ENCODE measurements around the gene KDSR. TPM values are rescaled to one million over a fixed set of nuclear protein-coding genes. Genes with fewer than 3 reads are reported as not detected.
A peak's percentile ranks its signal among the peaks of the same experiment; 100 is the strongest.

The KDSR gene
- total RNA-seq, 4 donors from 2014 or later: 44.1 to 62.4 (median 54.8) TPM

DNA sequence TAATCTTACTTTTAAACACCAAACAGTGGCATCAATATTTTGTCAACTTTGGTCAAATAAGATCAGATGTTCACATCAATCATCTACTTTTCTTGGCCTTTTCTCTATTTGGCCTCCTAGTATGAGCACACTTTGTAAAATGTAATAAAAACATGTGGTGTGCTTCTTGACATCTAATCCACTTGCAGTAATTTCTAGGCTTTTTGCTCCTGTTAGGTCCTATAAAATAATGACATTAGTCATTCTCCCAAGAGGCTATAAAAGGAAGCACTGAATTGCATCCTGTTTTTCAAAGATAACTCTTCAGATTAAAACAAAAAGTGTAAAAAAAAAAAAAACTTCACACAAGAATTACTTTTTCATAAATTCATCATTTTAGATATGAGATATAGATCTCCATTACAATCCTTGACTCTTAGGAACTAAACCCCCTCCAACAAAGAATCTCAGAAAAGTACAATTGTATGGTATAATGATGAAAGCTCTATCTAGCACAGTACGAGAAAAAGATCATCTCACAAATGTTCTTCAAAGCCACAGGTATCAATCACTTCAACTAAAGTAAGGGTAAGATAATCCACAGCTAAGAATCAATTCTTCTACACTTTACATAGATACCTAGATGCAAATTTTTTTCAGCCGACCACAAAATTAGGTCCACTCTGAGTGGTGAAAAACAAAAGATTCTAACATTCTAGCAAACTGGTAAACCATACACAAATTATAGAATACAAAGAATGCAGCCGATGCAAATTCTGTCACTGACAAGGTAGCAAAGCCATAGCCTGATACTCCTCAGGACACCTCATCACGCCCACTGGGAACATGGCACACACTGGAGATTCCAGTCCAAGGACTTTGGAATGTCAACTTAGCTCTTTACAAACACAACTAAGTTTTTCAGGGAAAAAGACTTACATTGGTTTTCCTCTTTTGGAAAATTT, 50.1 kb downstream of the KDSR start:
- Histone ChIP-seq H3K27ac (peak overlapping the region; percentile 89 to 96 (median 90)), H3K4me3 (peak overlapping the region; percentile 79 to 94 (median 82)), H3K27me3 (no peaks in the 10 kb centered on the region), H3K4me1 (peaks cover 0 to 59% (median 23%) of the 10 kb centered on the region in 4 donors), H3K36me3 (no peaks in the 10 kb centered on the region), H3K9me3 (no peaks in the 10 kb centered on the region)
- DNase-seq (ENCODE audit: low spot score in 2 of 2): no peak
- 42 to 52% methylated on average over 4 of the region's 4 CpGs for WGBS, 2 donors
- TF ChIP-seq POLR2A (IDR thresholded peaks at IDR 0.05): no peak
- peak in 1 of 2 donors; percentile 27 for TF ChIP-seq EP300 (IDR thresholded peaks at IDR 0.05)

DNA sequence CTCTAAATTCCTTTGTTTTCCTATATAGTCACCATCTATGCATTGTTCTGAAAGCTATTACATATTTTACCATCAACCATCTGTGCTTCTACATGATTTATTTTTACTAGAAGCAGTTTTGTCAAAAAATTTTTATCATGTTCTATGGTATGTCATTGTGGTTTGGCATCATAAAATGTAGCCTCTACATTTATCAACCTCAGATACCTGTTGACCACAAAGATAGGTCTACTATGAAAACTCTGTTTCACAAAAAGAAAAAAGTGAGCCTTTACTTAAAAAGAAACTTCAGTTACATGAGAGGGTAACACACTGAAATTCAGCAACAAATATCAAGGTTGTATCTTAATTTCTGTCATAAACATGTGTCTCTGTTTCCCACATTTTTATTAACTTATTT, 51.1 kb downstream of the KDSR start:
- no peak for DNase-seq (ENCODE audit: low spot score in 2 of 2)
- Histone ChIP-seq H3K27me3 (no peaks in the 10 kb centered on the region), H3K9me3 (no peaks in the 10 kb centered on the region), H3K4me3 (peak overlapping the region in 3 of 4 donors; percentile 82 to 94 (median 83)), H3K4me1 (peaks cover 0 to 59% (median 23%) of the 10 kb centered on the region in 4 donors), H3K36me3 (no peaks in the 10 kb centered on the region), H3K27ac (peak overlapping the region; percentile 89 to 96 (median 90))
- TF ChIP-seq, protein P1, sequence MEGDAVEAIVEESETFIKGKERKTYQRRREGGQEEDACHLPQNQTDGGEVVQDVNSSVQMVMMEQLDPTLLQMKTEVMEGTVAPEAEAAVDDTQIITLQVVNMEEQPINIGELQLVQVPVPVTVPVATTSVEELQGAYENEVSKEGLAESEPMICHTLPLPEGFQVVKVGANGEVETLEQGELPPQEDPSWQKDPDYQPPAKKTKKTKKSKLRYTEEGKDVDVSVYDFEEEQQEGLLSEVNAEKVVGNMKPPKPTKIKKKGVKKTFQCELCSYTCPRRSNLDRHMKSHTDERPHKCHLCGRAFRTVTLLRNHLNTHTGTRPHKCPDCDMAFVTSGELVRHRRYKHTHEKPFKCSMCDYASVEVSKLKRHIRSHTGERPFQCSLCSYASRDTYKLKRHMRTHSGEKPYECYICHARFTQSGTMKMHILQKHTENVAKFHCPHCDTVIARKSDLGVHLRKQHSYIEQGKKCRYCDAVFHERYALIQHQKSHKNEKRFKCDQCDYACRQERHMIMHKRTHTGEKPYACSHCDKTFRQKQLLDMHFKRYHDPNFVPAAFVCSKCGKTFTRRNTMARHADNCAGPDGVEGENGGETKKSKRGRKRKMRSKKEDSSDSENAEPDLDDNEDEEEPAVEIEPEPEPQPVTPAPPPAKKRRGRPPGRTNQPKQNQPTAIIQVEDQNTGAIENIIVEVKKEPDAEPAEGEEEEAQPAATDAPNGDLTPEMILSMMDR (IDR thresholded peaks at IDR 0.05): no peak

DNA sequence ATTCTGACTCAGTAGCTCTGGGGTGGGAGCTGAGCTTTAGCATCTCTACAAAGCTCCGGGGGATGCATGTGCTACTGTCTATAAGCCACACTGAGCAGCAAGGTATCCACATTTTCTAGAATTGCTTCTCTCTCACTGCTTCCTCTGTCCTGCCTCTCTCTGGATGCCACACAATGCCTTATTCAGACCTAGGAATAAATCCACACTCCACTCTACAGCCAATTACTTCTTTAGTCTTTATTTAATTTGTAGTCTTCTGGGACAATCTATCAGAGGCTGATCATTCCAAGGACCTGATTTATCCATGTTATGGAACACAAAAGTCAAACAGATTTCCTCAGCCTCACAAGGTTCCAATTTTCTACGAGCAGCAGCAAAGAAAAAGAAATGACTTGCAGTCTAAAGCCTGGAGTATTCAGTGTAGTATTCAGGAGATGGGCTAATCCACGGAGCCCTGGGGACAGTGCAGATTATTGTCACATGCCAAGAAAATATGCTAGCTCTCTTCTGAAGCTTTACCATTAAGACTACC, 51.8 kb downstream of the KDSR start:
- H3K27me3 ChIP-seq: no peaks in the 10 kb centered on the region
- peak overlapping the region in 3 of 4 donors; percentile 21 to 83 (median 82) for H3K4me3 ChIP-seq
- TF ChIP-seq EP300 (IDR thresholded peaks at IDR 0.05): peak in 1 of 2 donors; percentile 8
- no peak for TF ChIP-seq POLR2A (IDR thresholded peaks at IDR 0.05)
- H3K36me3 ChIP-seq: no peaks in the 10 kb centered on the region
- no peaks in the 10 kb centered on the region for H3K9me3 ChIP-seq
- WGBS, 2 donors: 28 to 33% methylated on average over 3 of the region's 3 CpGs
- H3K27ac ChIP-seq: peak overlapping the region; percentile 89 to 96 (median 90)
- H3K4me1 ChIP-seq: peaks cover 0 to 60% (median 22%) of the 10 kb centered on the region in 4 donors
- DNase-seq (ENCODE audit: low spot score in 2 of 2): no peak

DNA sequence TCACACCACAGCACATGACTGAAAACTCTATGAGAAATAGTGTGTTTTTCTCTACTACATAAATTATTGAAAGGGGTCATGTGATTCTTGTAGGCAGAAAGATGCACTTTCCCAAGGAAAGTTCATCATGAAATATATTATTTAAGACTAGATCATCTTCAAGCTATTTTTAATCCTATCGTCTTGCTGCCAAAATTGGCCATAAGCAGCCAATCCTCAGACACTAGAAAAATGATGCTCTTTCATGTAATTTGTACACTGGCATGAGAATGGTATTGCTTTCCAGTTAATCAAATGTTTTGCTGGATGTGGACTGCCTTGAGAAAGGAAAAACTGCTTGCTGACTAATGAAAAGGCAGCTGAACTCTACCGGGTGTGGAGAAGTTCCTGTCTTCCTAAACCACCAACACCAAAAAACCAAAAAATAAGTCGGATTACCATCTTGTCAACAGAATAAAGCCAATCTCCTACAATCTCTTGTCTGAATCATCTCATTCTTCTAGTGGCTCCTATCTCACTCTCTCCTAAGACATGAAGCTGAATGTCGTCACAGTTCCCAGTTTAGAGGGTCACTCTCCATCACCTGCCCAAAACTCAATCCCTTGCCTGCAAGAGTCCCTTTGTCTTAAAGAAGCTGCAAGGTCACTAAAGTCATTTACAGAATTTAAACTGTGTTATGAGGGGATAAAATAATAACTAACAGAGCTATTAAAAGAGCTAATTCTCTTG, 52.8 kb downstream of the KDSR start:
- peaks cover 0 to 70% (median 22%) of the 10 kb centered on the region in 4 donors for H3K4me1 ChIP-seq

DNA sequence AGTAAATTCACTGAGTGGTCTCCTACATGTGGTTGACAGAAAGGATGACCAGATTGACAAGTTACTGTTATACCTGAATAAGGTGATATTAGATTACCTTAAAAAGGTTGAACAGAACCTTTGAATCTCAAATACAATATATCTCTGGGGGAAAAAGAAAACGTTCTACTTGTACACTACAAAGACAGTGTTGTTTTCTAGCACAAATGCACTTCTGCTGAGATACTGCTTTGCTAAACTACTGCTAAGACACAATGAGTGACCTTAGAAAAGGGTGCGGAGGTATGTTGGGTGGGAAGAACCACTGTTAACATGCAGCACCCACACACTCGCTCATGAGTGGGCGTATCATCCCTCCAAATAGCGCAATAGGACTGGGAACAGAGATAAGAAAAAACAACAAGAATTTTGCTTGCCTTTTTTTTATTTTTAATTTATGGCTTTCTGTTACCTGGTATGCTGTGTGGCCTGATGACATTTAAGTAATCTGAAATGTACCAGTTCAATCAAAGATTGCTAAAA, 53.5 kb downstream of the KDSR start:
- Histone ChIP-seq H3K9me3 (no peaks in the 10 kb centered on the region), H3K4me3 (peak overlapping the region in 2 of 4 donors; percentile 6 to 22), H3K27ac (peak overlapping the region; percentile 65 to 96 (median 90)), H3K27me3 (no peaks in the 10 kb centered on the region), H3K36me3 (no peaks in the 10 kb centered on the region), H3K4me1 (peaks cover 0 to 71% (median 22%) of the 10 kb centered on the region in 4 donors)
- TF ChIP-seq, protein P1 (IDR thresholded peaks at IDR 0.05): no peak
- TF ChIP-seq EP300 (IDR thresholded peaks at IDR 0.05): peak in 1 of 2 donors; percentile 58
- TF ChIP-seq POLR2A (IDR thresholded peaks at IDR 0.05): no peak
- DNase-seq (ENCODE audit: low spot score in 2 of 2): no peak
- 44 to 53% methylated on average over 5 of the region's 5 CpGs for WGBS, 2 donors

More for the DNA sequence above, 52.8 kb downstream of the KDSR start:
- DNase-seq (ENCODE audit: low spot score in 2 of 2): no peak
- Histone ChIP-seq H3K36me3 (no peaks in the 10 kb centered on the region), H3K27me3 (no peaks in the 10 kb centered on the region), H3K4me3 (peak overlapping the region in 2 of 4 donors; percentile 21 to 83), H3K9me3 (no peaks in the 10 kb centered on the region), H3K27ac (peak overlapping the region; percentile 65 to 96 (median 90))
- TF ChIP-seq EP300 (IDR thresholded peaks at IDR 0.05) (no peak), POLR2A (IDR thresholded peaks at IDR 0.05) (no peak)
- TF ChIP-seq, protein P1 (IDR thresholded peaks at IDR 0.05): no peak
- 33 to 37% methylated on average over 4 of the region's 4 CpGs for WGBS, 2 donors

Measured in tibial nerve (tissue), 4 donors.